Activated naive CD8-positive, alpha-beta T cell treated with anti-CD3 and anti-CD28 coated beads, Interleukin-2, amount 50 U/mL, for 24 hours (primary cell): ENCODE measurements around the gene THAP7.
A peak's percentile ranks its signal among the peaks of the same experiment; 100 is the strongest.

Experiments
- ATAC-seq: fragments of 150-1000 bp; cut with Tn5 transposase; one replicate; pipeline ENCODE4 v1.10.0; 2021
- DNase-seq: peaks from one replicate; pipeline ENCODE4 v3.0.0; 2021
- H3K27ac Mint-ChIP-seq: one replicate; pipeline ENCODE4 v1.8.0; 2021; ENCODE audit warnings: mild to moderate bottlenecking, mixed read lengths
- H3K27me3 Mint-ChIP-seq: one replicate; pipeline ENCODE4 v1.8.0; 2021; ENCODE audit warnings: mixed read lengths
- H3K36me3 Mint-ChIP-seq: one replicate; pipeline ENCODE4 v1.8.0; 2021; ENCODE audit warnings: low read depth, mixed read lengths
- H3K4me1 Mint-ChIP-seq: one replicate; pipeline ENCODE4 v1.8.0; 2021; ENCODE audit warnings: mixed read lengths
- H3K4me3 Mint-ChIP-seq: one replicate; pipeline ENCODE4 v1.8.0; 2021; ENCODE audit warnings: mild to moderate bottlenecking, moderate library complexity, mixed read lengths
- H3K9me3 Mint-ChIP-seq: one replicate; pipeline ENCODE4 v1.8.0; 2021; ENCODE audit warnings: mixed read lengths

THAP7 gene

GRCh38 chr22:20963201-20964052 lies 38.5 kb downstream of the THAP7 start:
- Mint-ChIP-seq H3K27ac (no peak overlapping the region), H3K4me3 (no peak overlapping the region)

GRCh38 chr22:20962491-20962945 lies 39.4 kb downstream of the THAP7 start:
- Mint-ChIP-seq H3K4me1 (peaks cover 21% of the 10 kb centered on the region), H3K4me3 (no peak overlapping the region), H3K27me3 (peaks cover 35% of the 10 kb centered on the region), H3K36me3 (no peaks in the 10 kb centered on the region), H3K27ac (no peak overlapping the region), H3K9me3 (no peaks in the 10 kb centered on the region)
- DNase-seq (no peak), ATAC-seq (no peak)

More at GRCh38 chr22:20963201-20964052, 38.5 kb downstream of the THAP7 start:
- no peak for DNase-seq
- Mint-ChIP-seq H3K27me3 (peaks cover 28% of the 10 kb centered on the region), H3K9me3 (no peaks in the 10 kb centered on the region), H3K36me3 (no peaks in the 10 kb centered on the region), H3K4me1 (peaks cover 15% of the 10 kb centered on the region)
- no peak for ATAC-seq

GRCh38 chr22:20960609-20961008 lies 41.3 kb downstream of the THAP7 start:
- DNase-seq: no peak
- H3K4me3 Mint-ChIP-seq: no peak overlapping the region
- peaks cover 24% of the 10 kb centered on the region for H3K4me1 Mint-ChIP-seq
- H3K27ac Mint-ChIP-seq: no peak overlapping the region
- H3K9me3 Mint-ChIP-seq: no peaks in the 10 kb centered on the region
- H3K36me3 Mint-ChIP-seq: no peaks in the 10 kb centered on the region
- peaks cover 41% of the 10 kb centered on the region for H3K27me3 Mint-ChIP-seq
- no peak for ATAC-seq

- Mint-ChIP-seq H3K9me3 (no peaks in the 10 kb centered on the region), H3K27me3 (peaks cover 41% of the 10 kb centered on the region), H3K27ac (no peak overlapping the region), H3K4me3 (no peak overlapping the region), H3K36me3 (no peaks in the 10 kb centered on the region), H3K4me1 (peaks cover 22% of the 10 kb centered on the region)
- no peak for DNase-seq
- ATAC-seq: no peak
These were observed 42.1 kb downstream of the THAP7 start for GRCh38 chr22:20959578-20960461.

GRCh38 chr22:20957683-20958431 lies 44.1 kb downstream of the THAP7 start:
- Mint-ChIP-seq H3K27me3 (peaks cover 24% of the 10 kb centered on the region), H3K4me1 (peaks cover 14% of the 10 kb centered on the region), H3K36me3 (peaks cover 9% of the 10 kb centered on the region), H3K4me3 (peak overlapping the region; percentile 29), H3K9me3 (no peaks in the 10 kb centered on the region), H3K27ac (no peak overlapping the region)
- no peak for ATAC-seq
- DNase-seq: no peak

DNA sequence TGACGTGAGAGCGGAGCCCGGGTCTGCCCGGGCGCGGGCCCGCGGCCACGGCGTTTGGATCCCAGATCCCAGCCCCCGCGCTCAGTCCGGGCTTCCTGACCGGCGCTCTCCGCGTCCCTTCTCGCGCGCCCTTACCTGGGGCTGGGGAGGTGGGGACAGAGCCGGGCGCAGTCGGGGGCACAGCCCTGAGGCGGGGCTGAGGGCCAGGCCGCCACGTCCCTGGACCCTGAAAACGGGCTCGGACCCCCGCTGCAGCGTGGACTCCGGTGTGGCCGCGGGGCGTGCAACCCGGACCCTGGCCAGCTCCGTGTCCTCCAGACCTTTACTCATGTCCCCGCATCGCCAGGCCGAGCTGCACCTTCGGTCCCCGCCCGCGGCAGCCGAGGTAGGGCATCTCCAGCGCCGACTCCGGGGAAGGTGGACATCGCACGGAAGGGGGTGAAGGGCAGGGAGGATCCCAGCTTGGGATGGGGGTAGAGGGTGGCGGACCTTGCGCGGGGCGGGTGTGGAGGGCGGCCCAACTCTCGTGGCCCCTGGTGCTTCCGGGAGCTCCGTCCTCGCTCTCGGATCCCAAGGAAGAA lies 44.7 kb downstream of the THAP7 start:
- DNase-seq (no peak), ATAC-seq (no peak)
- no peak overlapping the region for H3K27ac Mint-ChIP-seq
- peak overlapping the region; percentile 40 for H3K4me3 Mint-ChIP-seq
- peaks cover 23% of the 10 kb centered on the region for H3K27me3 Mint-ChIP-seq
- H3K4me1 Mint-ChIP-seq: peaks cover 14% of the 10 kb centered on the region
- H3K9me3 Mint-ChIP-seq: no peaks in the 10 kb centered on the region
- peaks cover 14% of the 10 kb centered on the region for H3K36me3 Mint-ChIP-seq

DNA sequence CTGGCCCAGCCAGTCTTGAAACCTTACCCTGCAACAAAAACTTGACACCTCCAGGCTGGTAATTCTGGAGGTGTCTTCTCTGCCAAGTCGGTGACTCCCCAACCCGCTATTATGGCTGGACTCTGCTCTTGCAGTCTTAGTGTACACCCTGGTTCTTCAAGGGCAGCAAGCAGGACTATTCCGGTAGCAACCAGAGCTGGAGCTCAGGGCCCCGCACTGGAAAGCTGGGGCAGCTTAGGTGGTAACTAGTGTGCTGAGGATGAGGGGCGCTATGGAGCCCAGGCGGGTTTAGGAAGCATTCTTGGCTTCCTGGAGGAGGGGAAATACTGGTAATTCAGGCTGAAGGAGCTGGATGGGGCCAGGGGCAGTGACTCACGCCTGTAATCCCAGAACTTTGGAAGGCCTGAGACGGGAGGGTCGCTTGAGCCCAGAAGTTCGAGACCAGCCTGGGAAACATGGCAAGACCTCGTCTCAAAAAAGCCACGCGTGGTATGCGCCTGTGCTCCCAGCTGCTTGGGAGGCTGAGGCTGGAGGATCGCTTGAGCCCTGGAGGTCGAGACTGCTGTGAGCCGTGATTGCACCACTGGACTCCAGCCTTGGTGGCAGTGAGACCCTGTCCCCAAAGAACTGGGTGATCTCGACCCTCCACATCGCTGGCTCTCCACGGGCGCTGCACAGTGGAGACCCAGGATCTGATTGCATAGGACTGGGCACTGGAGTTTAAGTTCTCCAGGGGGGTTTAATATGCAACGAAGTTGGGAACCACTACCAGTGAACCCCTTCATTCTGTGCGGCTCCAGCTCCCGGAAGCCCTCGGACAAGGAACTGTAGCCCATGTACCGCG lies 45.4 kb downstream of the THAP7 start:
- DNase-seq (no peak), ATAC-seq (no peak)
- Mint-ChIP-seq H3K27me3 (peaks cover 23% of the 10 kb centered on the region), H3K27ac (no peak overlapping the region), H3K4me3 (peak overlapping the region; percentile 40), H3K36me3 (peaks cover 14% of the 10 kb centered on the region), H3K4me1 (peaks cover 10% of the 10 kb centered on the region), H3K9me3 (no peaks in the 10 kb centered on the region)

GRCh38 chr22:20955548-20955947 lies 46.4 kb downstream of the THAP7 start:
- no peak overlapping the region for H3K27ac Mint-ChIP-seq
- H3K4me3 Mint-ChIP-seq: no peak overlapping the region
- H3K36me3 Mint-ChIP-seq: peaks cover 14% of the 10 kb centered on the region
- H3K4me1 Mint-ChIP-seq: peaks cover 9% of the 10 kb centered on the region
- no peaks in the 10 kb centered on the region for H3K9me3 Mint-ChIP-seq
- H3K27me3 Mint-ChIP-seq: peaks cover 22% of the 10 kb centered on the region
- peak; percentile 28 for ATAC-seq
- no peak for DNase-seq

DNA sequence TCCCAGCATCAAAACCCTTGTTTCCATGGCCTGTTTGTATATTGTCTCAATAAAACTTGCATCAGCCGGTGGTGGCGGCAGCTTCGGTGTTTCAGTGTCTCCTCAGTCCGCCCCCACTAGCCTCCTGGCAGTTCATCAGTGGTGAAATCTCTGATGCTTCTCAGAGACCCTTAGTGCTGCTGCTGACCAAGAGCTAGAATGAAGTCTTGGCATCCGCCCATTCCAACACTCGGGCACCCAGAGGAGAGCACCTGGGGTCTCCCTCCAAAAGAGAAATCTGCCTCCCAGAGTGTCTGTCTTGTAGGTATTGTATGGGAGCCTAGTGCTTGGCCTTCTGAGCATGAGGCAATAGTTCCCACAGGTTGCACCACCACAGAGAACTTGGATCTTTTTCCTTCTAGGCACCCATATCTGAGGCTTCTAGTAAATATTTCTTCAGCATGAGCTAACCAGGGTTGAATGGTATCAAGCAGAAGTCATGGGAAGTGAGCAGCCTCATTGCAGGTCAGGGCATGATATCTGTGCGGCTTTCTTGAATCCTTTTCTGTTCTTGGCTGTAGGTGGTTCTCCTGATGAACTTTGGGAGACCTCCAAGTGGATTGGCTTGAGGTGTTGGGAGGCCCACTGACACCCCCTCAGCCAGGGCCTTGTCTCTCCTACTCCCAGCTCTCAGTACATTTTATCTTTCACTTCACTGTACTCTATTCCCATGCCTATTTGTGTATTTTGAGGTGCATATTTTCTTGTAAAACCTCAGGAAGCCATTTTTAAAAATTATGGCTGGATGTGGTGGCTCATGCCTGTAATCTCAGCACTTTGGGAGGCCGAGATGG lies 48.0 kb downstream of the THAP7 start:
- ATAC-seq: no peak

DNA sequence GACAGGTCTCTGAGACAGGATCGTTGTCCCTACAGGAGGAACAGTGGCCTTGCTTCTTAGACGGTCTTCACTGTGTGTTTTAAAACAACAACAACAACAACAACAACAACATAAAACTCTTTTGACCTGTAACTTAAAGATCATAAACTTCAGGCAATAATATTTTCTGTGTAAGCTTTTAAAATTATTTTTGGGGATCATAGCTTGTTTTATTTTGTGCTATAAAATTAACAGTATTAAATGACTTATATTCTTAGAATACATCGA lies 48.6 kb downstream of the THAP7 start:
- Mint-ChIP-seq H3K27ac (no peak overlapping the region), H3K27me3 (peaks cover 12% of the 10 kb centered on the region), H3K9me3 (no peaks in the 10 kb centered on the region), H3K36me3 (peaks cover 25% of the 10 kb centered on the region), H3K4me1 (peaks cover 16% of the 10 kb centered on the region), H3K4me3 (no peak overlapping the region)
- DNase-seq: no peak
- ATAC-seq: no peak

More for the DNA sequence above, 48.0 kb downstream of the THAP7 start:
- Mint-ChIP-seq H3K4me3 (no peak overlapping the region), H3K27me3 (peaks cover 17% of the 10 kb centered on the region), H3K27ac (no peak overlapping the region), H3K9me3 (no peaks in the 10 kb centered on the region), H3K36me3 (peaks cover 25% of the 10 kb centered on the region), H3K4me1 (peaks cover 15% of the 10 kb centered on the region)
- no peak for DNase-seq

- ATAC-seq: no peak
- peaks cover 16% of the 10 kb centered on the region for H3K4me1 Mint-ChIP-seq
- H3K27me3 Mint-ChIP-seq: peaks cover 6% of the 10 kb centered on the region
- H3K9me3 Mint-ChIP-seq: no peaks in the 10 kb centered on the region
- DNase-seq: no peak
- H3K4me3 Mint-ChIP-seq: no peak overlapping the region
- peaks cover 25% of the 10 kb centered on the region for H3K36me3 Mint-ChIP-seq
- H3K27ac Mint-ChIP-seq: peak overlapping the region; percentile 12
These were observed 49.2 kb downstream of the THAP7 start for GRCh38 chr22:20952544-20953341.

DNA sequence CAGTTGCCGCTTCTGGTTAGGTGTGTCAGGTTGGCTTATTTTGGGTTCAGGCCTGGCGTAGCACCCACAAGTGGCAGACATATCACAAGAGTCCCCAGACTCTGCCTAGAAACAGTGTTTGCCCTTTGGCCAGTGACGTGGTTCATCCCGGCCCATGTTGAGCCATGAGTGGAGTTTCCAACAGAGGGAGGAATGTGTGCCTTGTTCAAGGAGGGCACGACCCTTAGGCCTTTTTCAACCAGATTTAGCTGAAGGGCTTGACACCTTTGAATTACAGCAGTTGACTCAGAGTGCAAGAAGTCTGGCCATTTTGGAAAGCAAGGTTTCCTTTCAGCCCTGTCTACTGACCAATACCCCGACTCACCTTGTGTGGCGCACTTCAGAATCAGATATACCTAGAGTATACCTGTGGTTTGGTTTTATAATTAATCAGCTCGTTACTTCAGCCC lies 50.0 kb downstream of the THAP7 start:
- Mint-ChIP-seq H3K27ac (no peak overlapping the region), H3K36me3 (peaks cover 25% of the 10 kb centered on the region), H3K4me1 (peaks cover 17% of the 10 kb centered on the region), H3K9me3 (no peaks in the 10 kb centered on the region), H3K4me3 (no peak overlapping the region), H3K27me3 (peaks cover 6% of the 10 kb centered on the region)
- no peak for ATAC-seq
- DNase-seq: no peak
